VCaP (cell line): ENCODE data around the gene MACROD2.

Source experiments
- H3K27ac ChIP-seq: fragments of 450-650 bp; 2 replicates; pipeline ENCODE4 v1.5.1; 2017
- TF ChIP-seq, protein P1 (sequence below): fragments of 450-650 bp; conservative IDR thresholded peaks from 2 replicates; pipeline ENCODE4 v1.5.1; 2017; ENCODE audit warnings: mild to moderate bottlenecking, moderate library complexity

The MACROD2 gene

DNA sequence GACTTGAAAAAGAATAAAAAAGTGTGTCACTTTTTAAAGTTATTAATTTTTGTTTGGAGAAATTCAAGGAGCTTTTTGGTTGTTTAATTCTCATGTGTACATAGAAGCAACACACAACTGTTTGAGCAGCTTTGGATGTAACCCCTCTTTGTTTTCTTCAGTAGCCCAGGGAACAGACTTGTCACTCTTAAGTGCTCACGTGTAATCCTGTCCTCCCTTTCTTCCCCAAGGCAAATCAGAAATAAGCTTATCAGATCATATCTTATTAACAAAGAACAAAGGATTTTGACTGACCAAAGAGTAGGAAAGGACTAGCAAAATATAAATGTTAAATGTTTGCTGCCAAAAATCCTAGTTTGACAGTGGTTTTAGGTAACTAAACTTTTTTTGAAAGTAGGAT, 349.4 kb downstream of the MACROD2 start:
- H3K27ac ChIP-seq: no peak overlapping the region
- TF ChIP-seq, protein P1, sequence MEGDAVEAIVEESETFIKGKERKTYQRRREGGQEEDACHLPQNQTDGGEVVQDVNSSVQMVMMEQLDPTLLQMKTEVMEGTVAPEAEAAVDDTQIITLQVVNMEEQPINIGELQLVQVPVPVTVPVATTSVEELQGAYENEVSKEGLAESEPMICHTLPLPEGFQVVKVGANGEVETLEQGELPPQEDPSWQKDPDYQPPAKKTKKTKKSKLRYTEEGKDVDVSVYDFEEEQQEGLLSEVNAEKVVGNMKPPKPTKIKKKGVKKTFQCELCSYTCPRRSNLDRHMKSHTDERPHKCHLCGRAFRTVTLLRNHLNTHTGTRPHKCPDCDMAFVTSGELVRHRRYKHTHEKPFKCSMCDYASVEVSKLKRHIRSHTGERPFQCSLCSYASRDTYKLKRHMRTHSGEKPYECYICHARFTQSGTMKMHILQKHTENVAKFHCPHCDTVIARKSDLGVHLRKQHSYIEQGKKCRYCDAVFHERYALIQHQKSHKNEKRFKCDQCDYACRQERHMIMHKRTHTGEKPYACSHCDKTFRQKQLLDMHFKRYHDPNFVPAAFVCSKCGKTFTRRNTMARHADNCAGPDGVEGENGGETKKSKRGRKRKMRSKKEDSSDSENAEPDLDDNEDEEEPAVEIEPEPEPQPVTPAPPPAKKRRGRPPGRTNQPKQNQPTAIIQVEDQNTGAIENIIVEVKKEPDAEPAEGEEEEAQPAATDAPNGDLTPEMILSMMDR: no peak

DNA sequence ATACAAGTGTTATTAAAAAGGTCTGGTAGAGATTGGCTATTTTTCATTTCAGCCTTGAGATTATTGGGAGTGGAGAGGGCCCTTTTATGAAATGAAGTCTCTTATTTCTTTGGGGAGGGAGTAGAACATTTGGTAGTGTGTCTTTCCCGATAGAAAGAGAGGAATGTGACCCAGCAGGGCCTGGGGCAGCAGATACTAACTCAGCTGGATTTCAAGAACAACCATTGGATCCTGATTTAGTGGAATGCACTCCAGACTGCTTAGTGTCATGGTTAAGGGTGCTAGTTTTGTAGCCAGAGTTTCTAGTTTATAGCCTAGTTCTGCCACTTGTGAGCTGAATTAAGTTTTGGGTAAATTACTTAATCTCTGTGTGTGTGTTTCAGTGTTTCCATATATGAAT, 360.5 kb downstream of the MACROD2 start:
- TF ChIP-seq, protein P1: no peak

GRCh38 chr20:14360416-14360815, 365.1 kb downstream of the MACROD2 start:
- TF ChIP-seq, protein P1: no peak
- H3K27ac ChIP-seq: no peak overlapping the region

More for the DNA sequence above, 360.5 kb downstream of the MACROD2 start:
- no peak overlapping the region for H3K27ac ChIP-seq

- TF ChIP-seq, protein P1: no peak
- no peak overlapping the region for H3K27ac ChIP-seq
These were observed 366.4 kb downstream of the MACROD2 start for GRCh38 chr20:14361509-14362345.

DNA sequence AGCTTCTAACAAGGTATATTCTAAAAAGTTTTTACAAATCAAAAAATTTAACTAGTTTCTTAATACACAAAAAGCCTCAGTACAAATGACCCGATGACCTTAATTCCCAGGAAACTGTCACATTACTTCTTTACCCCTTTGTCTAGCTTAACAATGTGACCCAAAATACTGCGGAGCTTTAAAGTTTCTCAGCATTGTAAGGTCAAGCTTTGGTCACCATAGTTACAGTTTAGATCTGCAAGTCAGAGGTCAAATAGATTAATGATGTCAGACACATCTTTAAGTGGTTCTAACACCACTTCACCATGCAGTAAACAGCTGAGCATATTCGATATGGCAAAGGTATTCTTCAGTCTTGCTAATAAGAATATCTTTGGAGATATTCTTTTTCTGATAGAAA, 378.9 kb downstream of the MACROD2 start:
- TF ChIP-seq, protein P1: no peak
- no peak overlapping the region for H3K27ac ChIP-seq

GRCh38 chr20:14375416-14375985, 380.2 kb downstream of the MACROD2 start:
- TF ChIP-seq, protein P1: no peak
- H3K27ac ChIP-seq: no peak overlapping the region

GRCh38 chr20:14378326-14378725, 383.0 kb downstream of the MACROD2 start:
- TF ChIP-seq, protein P1: no peak
- H3K27ac ChIP-seq: peak overlapping the region; percentile 12; the same call in 1 of the 2 replicates
